HCT116 (cell line): Measurements from ENCODE around the gene CEP43.

Experiments used
- CBX3 ChIP-seq: IDR thresholded peaks from 2 replicates; pipeline ENCODE4 v1.6.1; 2012; ENCODE audit warnings: low read depth
- EZH2 ChIP-seq: fragments of 200-600 bp; sonication (generic); IDR thresholded peaks from 2 replicates; pipeline ENCODE4 v1.6.1; 2017; ENCODE audit warnings: antibody characterized with exemption, mixed run types
- EZH2phosphoT487 ChIP-seq: fragments of 200-600 bp; IDR thresholded peaks from 2 replicates; pipeline ENCODE4 v1.6.1; 2018; ENCODE audit warnings: antibody characterized with exemption, borderline replicate concordance
- JUND ChIP-seq: IDR thresholded peaks from 2 replicates; pipeline ENCODE4 v1.6.1; 2012
- POLR2A ChIP-seq: IDR thresholded peaks from 2 replicates; pipeline ENCODE4 v1.7.0; 2011; ENCODE audit warnings: borderline replicate concordance; ENCODE audit not compliant: insufficient read depth, insufficient read length; ENCODE audit errors: extremely low read depth
- RAD21 ChIP-seq: IDR thresholded peaks from 2 replicates; pipeline ENCODE4 v1.6.1; 2012; ENCODE audit warnings: low read depth, mild to moderate bottlenecking
- TCF7L2 ChIP-seq: IDR thresholded peaks from 2 replicates; pipeline ENCODE4 v1.7.0; 2011; ENCODE audit warnings: borderline replicate concordance, inconsistent platforms; ENCODE audit not compliant: insufficient read depth, insufficient read length; ENCODE audit errors: extremely low read depth
- ZFX ChIP-seq: fragments of 450-650 bp; IDR thresholded peaks from 2 replicates; pipeline ENCODE4 v1.6.1; 2017
- ZNF274 ChIP-seq: fragments of 200-500 bp; sonication (Bioruptor generic); IDR thresholded peaks from 2 replicates; pipeline ENCODE4 v1.6.1; 2014; ENCODE audit warnings: mild to moderate bottlenecking, low read depth, low read length, inconsistent platforms
- TF ChIP-seq, protein P1 (sequence below), 3 experiments: fragments of 200-600 bp in 1 of 3; sonication (generic) in 1 of 3; IDR thresholded peaks in 2 of 3; conservative IDR thresholded peaks in 1 of 3; 2 replicates each; pipeline ENCODE4 v1.5.1; 2012 to 2017; ENCODE audit warnings: low read depth in 2 of 3, low read length in 2 of 3, antibody characterized with exemption in 1 of 3, borderline replicate concordance in 1 of 3, control low read depth in 1 of 3, mild to moderate bottlenecking in 1 of 3, mixed read lengths in 1 of 3, mixed run types in 1 of 3, moderate library complexity in 1 of 3; ENCODE audit not compliant: insufficient read depth in 1 of 3
- TF ChIP-seq, protein P2 (sequence below): IDR thresholded peaks from 2 replicates; pipeline ENCODE4 v1.6.1; 2012
- TF ChIP-seq, protein P3 (sequence below): IDR thresholded peaks from 2 replicates; pipeline ENCODE4 v1.6.1; 2011; ENCODE audit warnings: mild to moderate bottlenecking, low read length, moderate library complexity; ENCODE audit not compliant: insufficient replicate concordance; ENCODE audit errors: extremely low read depth
- TF ChIP-seq, protein P4 (sequence below): IDR thresholded peaks from 2 replicates; pipeline ENCODE4 v1.6.1; 2012; ENCODE audit warnings: low read depth

DNA sequence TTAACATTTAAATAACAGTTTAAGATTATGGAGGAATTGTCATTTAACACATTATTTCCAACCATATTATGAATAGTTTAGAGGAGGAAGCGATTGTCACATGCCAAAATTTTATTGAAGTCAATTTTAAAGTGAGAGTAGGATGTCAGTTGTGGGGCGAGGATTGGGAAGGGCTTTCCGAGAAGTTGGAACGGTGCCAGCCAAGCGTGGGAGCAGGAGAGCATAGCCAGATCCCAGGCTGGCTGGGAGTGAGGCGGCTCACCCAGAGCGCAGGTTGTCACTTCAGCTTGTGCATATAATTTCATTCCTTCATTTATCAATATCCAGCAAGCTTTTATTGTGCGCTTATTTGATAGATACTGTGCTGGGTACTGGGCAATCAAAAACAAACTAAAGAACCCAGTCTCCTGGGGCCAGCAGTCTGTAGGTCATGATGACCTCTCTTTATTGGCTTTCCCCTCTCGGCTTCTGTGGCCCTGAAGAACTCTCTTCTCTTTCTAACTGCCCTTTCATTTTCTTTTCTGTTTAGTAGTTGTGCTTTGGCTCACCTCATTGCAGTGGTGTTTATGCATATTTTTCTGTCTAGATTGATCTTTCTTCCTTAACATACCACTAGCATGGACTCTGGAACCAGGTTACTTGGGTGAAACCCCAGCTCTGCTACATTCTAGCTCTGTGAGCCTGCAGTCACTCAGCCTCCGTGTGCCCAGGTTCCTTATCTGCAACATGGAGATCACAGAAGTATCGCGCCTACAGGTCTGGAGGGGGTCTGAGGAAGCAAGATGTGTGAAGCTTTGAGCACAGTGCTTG is 6.4 kb downstream of the CEP43 start:
- TF ChIP-seq, protein P1, sequence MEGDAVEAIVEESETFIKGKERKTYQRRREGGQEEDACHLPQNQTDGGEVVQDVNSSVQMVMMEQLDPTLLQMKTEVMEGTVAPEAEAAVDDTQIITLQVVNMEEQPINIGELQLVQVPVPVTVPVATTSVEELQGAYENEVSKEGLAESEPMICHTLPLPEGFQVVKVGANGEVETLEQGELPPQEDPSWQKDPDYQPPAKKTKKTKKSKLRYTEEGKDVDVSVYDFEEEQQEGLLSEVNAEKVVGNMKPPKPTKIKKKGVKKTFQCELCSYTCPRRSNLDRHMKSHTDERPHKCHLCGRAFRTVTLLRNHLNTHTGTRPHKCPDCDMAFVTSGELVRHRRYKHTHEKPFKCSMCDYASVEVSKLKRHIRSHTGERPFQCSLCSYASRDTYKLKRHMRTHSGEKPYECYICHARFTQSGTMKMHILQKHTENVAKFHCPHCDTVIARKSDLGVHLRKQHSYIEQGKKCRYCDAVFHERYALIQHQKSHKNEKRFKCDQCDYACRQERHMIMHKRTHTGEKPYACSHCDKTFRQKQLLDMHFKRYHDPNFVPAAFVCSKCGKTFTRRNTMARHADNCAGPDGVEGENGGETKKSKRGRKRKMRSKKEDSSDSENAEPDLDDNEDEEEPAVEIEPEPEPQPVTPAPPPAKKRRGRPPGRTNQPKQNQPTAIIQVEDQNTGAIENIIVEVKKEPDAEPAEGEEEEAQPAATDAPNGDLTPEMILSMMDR (IDR thresholded peaks at IDR 0.05 in 2 of 3, conservative IDR thresholded peaks at IDR 0.05 in 1 of 3; ENCODE audit: borderline replicate concordance in 1 of 3, insufficient read depth in 1 of 3, low read depth in 2 of 3, low read length in 2 of 3), result no peak
- TF ChIP-seq POLR2A (no peak), RAD21 (no peak), EZH2 (no peak), JUND (no peak), EZH2phosphoT487 (no peak), TCF7L2 (no peak), ZFX (no peak), ZNF274 (no peak), CBX3 (no peak)
- TF ChIP-seq, protein P2, sequence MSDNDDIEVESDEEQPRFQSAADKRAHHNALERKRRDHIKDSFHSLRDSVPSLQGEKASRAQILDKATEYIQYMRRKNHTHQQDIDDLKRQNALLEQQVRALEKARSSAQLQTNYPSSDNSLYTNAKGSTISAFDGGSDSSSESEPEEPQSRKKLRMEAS, result no peak
- TF ChIP-seq, protein P3, sequence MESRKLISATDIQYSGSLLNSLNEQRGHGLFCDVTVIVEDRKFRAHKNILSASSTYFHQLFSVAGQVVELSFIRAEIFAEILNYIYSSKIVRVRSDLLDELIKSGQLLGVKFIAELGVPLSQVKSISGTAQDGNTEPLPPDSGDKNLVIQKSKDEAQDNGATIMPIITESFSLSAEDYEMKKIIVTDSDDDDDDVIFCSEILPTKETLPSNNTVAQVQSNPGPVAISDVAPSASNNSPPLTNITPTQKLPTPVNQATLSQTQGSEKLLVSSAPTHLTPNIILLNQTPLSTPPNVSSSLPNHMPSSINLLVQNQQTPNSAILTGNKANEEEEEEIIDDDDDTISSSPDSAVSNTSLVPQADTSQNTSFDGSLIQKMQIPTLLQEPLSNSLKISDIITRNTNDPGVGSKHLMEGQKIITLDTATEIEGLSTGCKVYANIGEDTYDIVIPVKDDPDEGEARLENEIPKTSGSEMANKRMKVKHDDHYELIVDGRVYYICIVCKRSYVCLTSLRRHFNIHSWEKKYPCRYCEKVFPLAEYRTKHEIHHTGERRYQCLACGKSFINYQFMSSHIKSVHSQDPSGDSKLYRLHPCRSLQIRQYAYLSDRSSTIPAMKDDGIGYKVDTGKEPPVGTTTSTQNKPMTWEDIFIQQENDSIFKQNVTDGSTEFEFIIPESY, result no peak
- TF ChIP-seq, protein P4, sequence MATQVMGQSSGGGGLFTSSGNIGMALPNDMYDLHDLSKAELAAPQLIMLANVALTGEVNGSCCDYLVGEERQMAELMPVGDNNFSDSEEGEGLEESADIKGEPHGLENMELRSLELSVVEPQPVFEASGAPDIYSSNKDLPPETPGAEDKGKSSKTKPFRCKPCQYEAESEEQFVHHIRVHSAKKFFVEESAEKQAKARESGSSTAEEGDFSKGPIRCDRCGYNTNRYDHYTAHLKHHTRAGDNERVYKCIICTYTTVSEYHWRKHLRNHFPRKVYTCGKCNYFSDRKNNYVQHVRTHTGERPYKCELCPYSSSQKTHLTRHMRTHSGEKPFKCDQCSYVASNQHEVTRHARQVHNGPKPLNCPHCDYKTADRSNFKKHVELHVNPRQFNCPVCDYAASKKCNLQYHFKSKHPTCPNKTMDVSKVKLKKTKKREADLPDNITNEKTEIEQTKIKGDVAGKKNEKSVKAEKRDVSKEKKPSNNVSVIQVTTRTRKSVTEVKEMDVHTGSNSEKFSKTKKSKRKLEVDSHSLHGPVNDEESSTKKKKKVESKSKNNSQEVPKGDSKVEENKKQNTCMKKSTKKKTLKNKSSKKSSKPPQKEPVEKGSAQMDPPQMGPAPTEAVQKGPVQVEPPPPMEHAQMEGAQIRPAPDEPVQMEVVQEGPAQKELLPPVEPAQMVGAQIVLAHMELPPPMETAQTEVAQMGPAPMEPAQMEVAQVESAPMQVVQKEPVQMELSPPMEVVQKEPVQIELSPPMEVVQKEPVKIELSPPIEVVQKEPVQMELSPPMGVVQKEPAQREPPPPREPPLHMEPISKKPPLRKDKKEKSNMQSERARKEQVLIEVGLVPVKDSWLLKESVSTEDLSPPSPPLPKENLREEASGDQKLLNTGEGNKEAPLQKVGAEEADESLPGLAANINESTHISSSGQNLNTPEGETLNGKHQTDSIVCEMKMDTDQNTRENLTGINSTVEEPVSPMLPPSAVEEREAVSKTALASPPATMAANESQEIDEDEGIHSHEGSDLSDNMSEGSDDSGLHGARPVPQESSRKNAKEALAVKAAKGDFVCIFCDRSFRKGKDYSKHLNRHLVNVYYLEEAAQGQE, result no peak
